Endothelial cell (in vitro differentiated cells): Measurements from ENCODE around the gene MCRIP1. TPM values are rescaled to one million over a fixed set of nuclear protein-coding genes. Genes with fewer than 3 reads are reported as not detected.

Experiments
- DNase-seq: peaks from one replicate; pipeline ENCODE4 v3.0.0; 2021; ENCODE audit warnings: low spot score
- H3K27ac Mint-ChIP-seq: one replicate; pipeline ENCODE4 v1.8.0; 2021; ENCODE audit warnings: mixed read lengths, inconsistent platforms; ENCODE audit not compliant: unreplicated experiment
- H3K27me3 Mint-ChIP-seq: one replicate; pipeline ENCODE4 v1.8.0; 2021; ENCODE audit warnings: mild to moderate bottlenecking, moderate library complexity, mixed read lengths, inconsistent platforms; ENCODE audit not compliant: unreplicated experiment
- H3K36me3 Mint-ChIP-seq: one replicate; pipeline ENCODE4 v1.8.0; 2021; ENCODE audit warnings: mild to moderate bottlenecking, low read depth, mixed read lengths, inconsistent platforms; ENCODE audit not compliant: unreplicated experiment
- H3K4me1 Mint-ChIP-seq: one replicate; pipeline ENCODE4 v1.8.0; 2021; ENCODE audit warnings: mild to moderate bottlenecking, mixed read lengths, inconsistent platforms; ENCODE audit not compliant: unreplicated experiment
- H3K4me3 Mint-ChIP-seq: one replicate; pipeline ENCODE4 v1.8.0; 2021; ENCODE audit warnings: mild to moderate bottlenecking, mixed read lengths, inconsistent platforms; ENCODE audit not compliant: unreplicated experiment
- H3K9me3 Mint-ChIP-seq: one replicate; pipeline ENCODE4 v1.8.0; 2021; ENCODE audit warnings: mixed read lengths, inconsistent platforms; ENCODE audit not compliant: unreplicated experiment
- total RNA-seq: library from RNA; stranded (reverse); fragmentation: NEBNext Ultra II Directional; extraction: Animal tissue kit (Norgen Biotek cat#: 25700); gene quantifications from one replicate; pipeline ENCODE4 v1.2.1, GENCODE V29; 2021; ENCODE audit not compliant: unreplicated experiment
- TF ChIP-seq, protein P1 (sequence below): fragments of 200-600 bp; sonication (generic); IDR thresholded peaks from one replicate; pipeline ENCODE4 v1.5.0; 2021; ENCODE audit warnings: antibody characterized with exemption; ENCODE audit not compliant: unreplicated experiment

Gene MCRIP1
- total RNA-seq, 1 donor from 2014 or later, result 190 TPM

DNA sequence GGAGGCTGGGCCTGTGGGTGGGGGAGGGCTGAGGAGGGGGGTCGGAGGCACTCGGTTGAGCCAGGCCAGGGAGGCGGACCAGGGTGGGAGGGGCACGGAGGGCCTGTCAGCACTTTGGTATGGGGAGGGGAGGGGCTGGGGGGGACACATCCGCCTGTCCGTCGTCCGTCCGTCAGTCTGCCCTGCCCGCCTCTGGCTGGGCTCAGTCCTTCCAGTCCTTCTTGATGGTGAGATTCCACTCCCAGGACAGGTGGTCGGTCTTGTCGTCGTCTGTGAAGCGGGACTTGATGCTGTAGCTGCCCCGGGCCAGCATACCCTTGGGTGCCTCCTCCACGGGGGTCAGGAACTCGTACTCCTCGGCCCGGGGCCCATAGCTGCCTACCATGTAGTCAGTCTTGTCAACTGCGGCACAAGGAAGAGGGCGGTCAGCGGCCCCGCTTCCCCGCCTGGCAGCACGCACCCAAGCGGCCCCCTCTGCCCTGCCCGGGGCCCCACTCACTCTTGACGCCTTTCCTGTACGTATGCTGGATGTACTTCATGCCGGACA lies 35.7 kb upstream of the MCRIP1 start:
- DNase-seq, result no peak
- Mint-ChIP-seq H3K36me3 (peaks cover 3% of the 10 kb centered on the region), H3K9me3 (no peaks in the 10 kb centered on the region), H3K27ac (peak overlapping the region; percentile 36), H3K4me1 (peaks cover 3% of the 10 kb centered on the region), H3K27me3 (peaks cover 26% of the 10 kb centered on the region), H3K4me3 (peak overlapping the region; percentile 47)
- TF ChIP-seq, protein P1, sequence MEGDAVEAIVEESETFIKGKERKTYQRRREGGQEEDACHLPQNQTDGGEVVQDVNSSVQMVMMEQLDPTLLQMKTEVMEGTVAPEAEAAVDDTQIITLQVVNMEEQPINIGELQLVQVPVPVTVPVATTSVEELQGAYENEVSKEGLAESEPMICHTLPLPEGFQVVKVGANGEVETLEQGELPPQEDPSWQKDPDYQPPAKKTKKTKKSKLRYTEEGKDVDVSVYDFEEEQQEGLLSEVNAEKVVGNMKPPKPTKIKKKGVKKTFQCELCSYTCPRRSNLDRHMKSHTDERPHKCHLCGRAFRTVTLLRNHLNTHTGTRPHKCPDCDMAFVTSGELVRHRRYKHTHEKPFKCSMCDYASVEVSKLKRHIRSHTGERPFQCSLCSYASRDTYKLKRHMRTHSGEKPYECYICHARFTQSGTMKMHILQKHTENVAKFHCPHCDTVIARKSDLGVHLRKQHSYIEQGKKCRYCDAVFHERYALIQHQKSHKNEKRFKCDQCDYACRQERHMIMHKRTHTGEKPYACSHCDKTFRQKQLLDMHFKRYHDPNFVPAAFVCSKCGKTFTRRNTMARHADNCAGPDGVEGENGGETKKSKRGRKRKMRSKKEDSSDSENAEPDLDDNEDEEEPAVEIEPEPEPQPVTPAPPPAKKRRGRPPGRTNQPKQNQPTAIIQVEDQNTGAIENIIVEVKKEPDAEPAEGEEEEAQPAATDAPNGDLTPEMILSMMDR, result no peak

DNA sequence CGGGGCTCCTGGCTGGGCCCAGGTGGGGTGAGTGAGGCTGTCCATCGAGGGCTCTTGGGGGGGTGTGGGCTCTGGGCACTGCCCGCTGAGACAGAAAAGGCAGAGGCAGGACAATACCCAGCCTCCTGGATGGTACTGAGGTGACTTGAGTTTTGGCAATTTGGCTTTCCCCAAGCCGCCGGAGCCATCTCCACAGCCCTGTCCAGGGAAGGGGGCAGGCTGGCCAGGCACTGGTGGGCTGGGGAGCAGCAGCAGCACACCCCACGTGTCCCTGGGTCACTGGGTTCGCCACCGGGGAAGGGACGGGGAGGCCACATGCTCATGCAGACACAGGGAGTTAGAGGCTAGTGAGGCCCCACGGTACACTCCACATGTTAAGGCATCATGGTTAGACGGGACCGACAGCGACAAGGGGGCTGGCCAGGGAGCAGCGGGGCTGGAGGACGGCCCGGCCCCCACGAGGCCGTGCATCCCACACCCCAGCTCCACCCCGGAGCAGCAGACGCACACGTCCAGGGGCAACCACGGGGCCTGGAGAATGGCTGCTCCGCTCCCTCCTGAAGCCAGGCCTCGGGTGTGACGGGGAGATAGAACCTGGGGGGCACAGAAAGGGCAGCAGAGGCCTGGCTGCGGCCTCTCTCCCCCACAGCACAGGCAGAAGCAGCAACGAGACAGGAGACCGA lies 35.0 kb upstream of the MCRIP1 start:
- DNase-seq, result no peak
- Mint-ChIP-seq H3K4me3 (peak overlapping the region; percentile 42), H3K27ac (peak overlapping the region; percentile 57), H3K9me3 (no peaks in the 10 kb centered on the region), H3K27me3 (peaks cover 29% of the 10 kb centered on the region), H3K36me3 (peaks cover 10% of the 10 kb centered on the region), H3K4me1 (peaks cover 9% of the 10 kb centered on the region)
- TF ChIP-seq, protein P1, result no peak

DNA sequence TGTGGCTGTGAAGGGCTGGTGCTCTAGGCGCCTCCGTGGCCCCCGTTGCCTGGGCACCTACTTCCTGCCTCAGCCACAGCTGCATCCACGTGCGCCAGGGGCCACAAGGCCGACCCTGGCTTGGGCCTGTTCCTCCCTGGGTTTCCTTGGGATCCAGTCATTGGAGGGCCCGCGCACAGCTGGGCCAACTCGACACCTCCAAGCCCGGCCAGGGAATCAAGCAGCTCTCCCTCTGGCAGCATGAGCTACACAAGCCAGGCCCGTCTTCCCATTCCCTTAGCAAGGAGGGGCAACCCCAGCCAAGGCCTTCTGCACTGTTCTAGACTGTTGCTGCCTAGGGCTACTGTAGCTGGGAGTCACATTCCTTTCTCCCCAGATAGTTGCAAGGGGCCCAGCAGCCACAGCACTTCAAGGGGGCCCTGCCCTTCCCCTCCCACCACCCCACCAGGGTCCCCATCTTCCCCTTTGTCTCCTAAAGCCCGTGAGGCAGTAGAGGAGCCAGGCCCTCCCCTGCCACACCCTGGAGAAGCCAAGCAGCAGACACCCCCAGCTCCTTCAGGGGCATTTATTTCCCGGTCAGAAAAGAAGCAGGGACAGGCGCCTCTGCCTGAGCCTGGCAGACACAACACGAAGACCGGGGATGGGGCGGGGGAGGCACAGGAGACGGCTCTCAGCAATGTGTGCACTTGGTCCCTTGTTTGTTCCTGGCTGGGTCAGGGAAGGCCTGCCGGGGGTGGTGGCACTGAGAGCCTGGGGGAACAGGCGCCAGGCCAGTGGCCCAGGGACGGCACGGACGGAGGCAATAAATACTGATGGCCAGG lies 34.3 kb upstream of the MCRIP1 start:
- no peaks in the 10 kb centered on the region for H3K9me3 Mint-ChIP-seq
- no peak overlapping the region for H3K4me3 Mint-ChIP-seq
- peaks cover 15% of the 10 kb centered on the region for H3K36me3 Mint-ChIP-seq
- peaks cover 29% of the 10 kb centered on the region for H3K27me3 Mint-ChIP-seq
- H3K27ac Mint-ChIP-seq, result peak overlapping the region; percentile 57
- TF ChIP-seq, protein P1, result no peak
- peaks cover 15% of the 10 kb centered on the region for H3K4me1 Mint-ChIP-seq
- no peak for DNase-seq

DNA sequence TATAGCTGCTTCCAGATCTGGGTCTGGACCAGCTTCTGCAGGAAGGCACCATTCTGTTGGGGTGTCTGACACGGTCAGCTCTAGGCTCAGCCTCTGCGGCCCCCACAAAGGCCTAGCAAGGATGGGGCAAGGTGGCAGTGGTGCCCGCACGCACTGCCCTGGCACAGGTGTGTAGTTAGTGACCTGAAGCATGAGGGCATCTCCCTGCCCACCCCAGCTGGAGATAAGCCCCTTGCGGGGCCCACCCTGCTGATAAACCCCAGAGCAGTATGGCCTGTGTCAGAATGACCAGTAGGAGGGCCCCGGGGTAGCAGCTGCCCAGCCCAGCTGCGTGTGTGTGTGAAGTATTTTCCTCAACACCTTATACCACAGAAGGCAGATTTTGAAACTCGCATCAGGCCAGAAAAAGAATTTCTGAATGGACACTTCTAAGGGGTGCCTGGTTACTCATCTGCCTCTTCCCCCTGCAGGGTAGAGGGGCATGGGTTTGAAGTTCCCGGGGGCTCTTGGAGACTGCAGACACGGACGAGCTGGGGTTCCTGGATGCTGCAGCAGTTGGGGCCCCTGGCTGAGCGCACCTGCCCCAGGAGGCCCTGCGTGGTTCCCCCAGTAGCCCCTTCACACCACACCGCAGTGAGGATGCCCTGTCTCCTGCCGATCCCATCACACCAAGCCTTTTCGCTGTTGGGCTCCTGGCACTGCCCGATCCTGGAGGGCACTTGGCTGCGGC lies 33.5 kb upstream of the MCRIP1 start:
- H3K4me3 Mint-ChIP-seq, result no peak overlapping the region
- no peak for DNase-seq
- no peak overlapping the region for H3K27ac Mint-ChIP-seq
- TF ChIP-seq, protein P1, result no peak
- H3K9me3 Mint-ChIP-seq, result no peaks in the 10 kb centered on the region
- peaks cover 15% of the 10 kb centered on the region for H3K4me1 Mint-ChIP-seq
- peaks cover 23% of the 10 kb centered on the region for H3K27me3 Mint-ChIP-seq
- H3K36me3 Mint-ChIP-seq, result peaks cover 15% of the 10 kb centered on the region
